ENCODE measurements around the gene USP24.

USP24 gene

DNA sequence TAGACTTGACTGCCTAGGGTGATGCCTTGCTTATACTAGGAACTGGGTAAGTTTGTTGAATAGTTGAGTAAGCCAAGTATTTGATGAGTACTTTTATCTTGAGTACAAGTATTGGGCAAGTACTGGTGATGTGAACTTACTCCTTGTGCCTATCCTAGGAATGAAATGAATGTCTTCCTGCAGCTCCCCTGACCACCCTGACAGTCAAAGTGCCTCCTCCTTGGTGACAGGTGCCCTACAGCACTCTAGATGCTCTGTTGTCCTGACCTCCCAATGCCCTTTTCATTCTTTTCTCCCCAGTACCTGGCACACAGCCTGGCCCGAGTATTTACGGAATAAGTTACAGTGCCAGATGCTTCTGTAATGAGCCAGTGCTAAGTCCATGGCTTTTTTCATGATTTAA, 150.3 kb downstream of the USP24 start:
- no peak for DNase-seq

DNA sequence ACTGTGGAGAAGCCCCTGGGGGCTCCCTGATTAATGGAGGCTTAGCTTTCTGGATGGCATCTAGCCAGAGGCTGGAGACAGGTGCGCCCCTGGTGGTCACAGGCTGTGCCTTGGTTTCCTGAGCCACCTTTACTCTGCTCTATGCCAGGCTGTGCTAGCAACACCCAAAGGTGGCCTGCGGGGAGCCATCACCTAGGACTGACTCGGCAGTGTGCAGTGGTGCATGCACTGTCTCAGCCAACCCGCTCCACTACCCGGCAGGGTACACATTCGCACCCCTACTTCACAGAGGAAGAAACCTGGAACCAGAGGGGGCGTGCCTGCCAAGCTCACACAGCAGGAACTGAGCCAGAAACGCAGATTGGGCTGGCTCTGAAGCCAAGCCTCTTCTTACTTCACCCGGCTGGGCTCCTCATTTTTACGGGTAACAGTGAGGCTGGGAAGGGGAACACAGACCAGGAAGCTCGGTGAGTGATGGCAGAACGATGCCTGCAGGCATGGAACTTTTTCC, 151.0 kb downstream of the USP24 start:
- DNase-seq: no peak

- no peak for DNase-seq
These were observed 151.6 kb downstream of the USP24 start for GRCh38 chr1:55063577-55063942.

DNA sequence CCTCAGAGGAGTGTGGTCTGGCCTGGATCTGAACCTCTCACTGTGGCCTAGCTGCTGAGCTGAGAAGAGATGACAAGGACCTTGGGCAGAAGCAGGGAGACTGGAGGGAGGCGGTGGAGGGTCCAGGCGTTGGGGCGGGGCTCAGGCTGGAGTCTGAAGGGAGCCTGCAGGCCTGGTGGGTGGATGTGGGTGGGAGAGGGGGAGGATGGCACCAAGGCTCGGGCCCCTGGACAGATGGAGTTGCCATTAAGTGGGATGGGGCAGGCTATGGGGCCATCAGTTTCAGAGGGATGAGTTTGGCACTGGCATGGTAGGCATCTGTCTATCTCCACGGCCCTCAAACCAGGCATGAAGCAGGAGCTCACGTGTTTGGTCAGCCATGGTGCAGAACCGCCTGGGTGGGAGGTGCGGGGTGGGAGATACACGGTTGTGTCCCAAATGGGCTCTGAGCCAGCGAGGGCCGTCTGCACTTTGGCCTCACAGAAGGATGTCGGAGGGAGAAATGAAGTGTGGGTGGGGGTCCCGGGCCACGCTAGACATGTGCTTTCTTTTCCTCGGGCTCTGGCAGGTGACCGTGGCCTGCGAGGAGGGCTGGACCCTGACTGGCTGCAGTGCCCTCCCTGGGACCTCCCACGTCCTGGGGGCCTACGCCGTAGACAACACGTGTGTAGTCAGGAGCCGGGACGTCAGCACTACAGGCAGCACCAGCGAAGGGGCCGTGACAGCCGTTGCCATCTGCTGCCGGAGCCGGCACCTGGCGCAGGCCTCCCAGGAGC, 152.2 kb downstream of the USP24 start:
- DNase-seq: no peak

GRCh38 chr1:55061706-55062321, 153.3 kb downstream of the USP24 start:
- no peak for DNase-seq

DNA sequence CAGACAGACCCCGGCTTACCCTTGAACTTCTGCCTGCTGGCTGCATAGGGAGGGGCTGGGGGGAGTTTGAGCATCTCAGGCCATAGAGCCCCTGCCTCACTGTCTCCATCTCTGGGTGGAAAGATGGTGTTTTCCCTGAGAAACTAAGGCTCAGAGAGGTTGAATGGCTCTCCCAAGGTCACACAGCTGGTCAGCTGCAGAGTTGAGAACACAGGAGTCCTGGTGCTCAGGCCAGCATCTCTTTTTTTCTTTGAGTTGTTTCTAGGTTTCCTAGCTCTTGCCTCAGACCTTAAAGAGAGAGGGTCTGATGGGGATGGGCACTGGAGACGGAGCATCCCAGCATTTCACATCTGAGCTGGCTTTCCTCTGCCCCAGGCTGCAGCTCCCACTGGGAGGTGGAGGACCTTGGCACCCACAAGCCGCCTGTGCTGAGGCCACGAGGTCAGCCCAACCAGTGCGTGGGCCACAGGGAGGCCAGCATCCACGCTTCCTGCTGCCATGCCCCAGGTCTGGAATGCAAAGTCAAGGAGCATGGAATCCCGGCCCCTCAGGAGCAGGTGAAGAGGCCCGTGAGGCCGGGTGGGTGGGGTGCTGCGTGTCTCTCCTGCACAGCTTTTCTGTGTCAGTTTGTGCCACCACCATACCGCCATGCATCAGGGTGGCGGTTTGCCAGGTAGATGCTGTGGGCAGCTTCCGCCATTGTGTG, 154.0 kb downstream of the USP24 start:
- no peak for DNase-seq

DNA sequence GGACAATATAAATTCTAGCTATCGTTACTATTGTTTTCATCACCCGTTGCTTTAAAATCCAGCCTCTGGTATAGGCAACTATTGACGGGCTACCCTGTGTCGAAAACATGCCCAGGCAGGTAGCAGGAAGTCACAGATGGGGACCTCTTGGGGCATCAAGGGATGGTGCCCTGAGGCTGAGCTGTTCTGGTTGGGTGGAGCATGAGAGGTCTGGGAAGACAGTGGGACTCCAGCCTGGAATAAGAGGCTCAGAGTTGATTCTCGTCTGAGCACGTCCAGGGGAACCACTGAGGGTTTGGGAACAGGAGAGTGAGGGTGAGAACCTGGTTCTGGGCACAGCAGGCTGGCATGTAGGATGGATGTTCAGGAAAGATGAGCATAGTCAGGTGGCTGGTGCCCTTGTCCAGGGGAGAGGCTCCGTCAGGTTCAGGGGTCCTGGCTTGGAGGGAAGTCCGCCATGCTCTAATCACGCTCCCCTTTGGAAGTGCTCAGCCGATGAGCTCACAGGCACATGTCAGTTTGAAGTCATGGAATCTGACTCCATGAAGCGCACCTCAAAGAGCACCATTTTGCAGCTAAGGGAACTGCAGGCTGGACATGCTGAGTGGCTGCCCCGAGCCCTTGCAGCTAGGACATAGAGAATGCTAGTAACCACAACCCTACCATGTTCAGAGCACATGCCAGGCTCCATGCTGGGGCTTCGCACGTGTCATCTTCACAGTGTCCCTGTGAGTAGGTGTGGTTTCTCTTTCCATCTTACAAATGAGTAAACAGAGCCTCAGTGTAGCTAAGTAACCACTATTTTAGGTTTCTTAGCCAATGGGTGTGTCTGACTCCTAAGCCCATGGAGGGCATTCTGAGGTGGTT, 154.8 kb downstream of the USP24 start:
- no peak for DNase-seq

GRCh38 chr1:55059302-55060132, 155.6 kb downstream of the USP24 start:
- no peak for DNase-seq

DNA sequence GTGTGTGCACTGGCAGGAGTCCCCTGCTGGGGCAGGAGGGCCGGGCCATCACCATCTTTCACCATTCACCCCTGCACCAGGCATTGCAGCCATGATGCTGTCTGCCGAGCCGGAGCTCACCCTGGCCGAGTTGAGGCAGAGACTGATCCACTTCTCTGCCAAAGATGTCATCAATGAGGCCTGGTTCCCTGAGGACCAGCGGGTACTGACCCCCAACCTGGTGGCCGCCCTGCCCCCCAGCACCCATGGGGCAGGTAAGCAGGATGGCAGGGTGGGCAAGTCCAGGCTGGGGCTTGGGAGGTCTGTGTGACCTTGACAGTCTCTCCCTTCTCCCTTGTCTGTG, 157.2 kb downstream of the USP24 start:
- no peak for DNase-seq

DNA sequence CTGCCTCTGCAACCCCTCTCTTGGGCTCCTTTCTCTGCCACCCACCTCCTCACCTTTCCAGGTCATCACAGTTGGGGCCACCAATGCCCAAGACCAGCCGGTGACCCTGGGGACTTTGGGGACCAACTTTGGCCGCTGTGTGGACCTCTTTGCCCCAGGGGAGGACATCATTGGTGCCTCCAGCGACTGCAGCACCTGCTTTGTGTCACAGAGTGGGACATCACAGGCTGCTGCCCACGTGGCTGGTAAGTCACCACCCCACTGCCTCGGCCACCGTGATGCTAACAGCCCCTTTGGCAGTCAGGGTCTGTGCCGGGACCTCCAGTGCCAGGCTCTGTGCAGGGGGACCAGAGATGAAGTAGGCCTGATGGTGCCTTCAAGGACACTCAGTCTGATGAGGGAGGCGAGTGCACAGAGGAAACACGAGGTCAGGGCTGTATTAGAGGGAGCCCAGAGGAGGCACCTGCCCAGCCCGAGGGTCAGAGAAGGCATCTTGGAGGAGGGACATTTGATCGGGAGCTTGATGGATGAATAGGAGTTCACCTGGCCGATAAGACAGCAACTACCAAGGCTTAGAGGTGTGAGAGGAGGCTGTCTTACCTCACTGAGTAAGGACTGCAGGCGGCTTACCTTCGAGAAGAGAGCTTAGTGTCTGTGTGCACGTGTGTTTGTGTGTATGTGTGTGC, 157.8 kb downstream of the USP24 start:
- no peak for DNase-seq

GRCh38 chr1:55056632-55056992, 158.6 kb downstream of the USP24 start:
- DNase-seq: no peak

DNA sequence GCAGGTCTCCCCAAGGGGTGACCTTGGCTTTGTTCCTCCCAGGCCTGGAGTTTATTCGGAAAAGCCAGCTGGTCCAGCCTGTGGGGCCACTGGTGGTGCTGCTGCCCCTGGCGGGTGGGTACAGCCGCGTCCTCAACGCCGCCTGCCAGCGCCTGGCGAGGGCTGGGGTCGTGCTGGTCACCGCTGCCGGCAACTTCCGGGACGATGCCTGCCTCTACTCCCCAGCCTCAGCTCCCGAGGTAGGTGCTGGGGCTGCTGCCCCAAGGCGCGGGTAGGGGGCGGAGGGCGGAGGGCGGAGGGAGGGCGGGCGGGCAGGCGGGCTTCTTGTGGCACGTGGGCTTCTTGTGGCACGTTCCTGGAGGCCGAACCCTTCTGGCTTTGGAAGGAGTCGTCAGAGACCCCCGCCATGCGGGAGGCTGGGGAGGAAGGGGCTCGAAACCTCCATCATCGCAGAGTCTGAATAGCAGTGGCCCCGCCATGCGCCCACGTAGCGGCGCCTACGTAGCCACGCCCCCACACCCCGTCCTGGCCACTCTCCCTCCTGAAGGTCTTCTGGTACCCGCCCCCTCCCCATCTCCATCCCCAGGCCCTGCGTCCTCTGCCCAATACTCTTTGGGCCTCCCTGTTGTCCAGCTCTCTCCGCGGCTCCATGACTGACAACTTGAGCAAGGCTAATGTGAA, 159.1 kb downstream of the USP24 start:
- DNase-seq: no peak

- no peak for DNase-seq
These were observed 159.9 kb downstream of the USP24 start for GRCh38 chr1:55055084-55055882.

DNA sequence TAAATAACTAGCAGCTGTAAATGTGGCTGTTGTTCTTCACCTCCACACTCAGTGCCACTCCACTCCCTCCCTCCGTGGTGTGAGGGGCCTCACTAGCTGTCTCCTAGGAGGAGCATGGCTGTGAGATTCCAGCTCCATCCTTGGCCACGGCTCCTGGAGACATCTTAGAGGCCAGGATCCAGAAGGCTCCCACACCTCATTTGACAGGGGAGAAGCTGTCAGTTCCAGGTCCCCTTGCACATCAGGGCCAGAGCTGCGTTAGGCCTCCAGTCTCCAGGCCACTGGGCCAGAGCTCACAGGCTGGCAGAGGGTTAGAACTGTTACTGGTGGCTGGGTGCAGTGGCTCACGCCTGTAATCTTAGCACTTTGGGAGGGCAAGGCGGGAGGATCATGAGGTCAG, 160.8 kb downstream of the USP24 start:
- DNase-seq: no peak

DNA sequence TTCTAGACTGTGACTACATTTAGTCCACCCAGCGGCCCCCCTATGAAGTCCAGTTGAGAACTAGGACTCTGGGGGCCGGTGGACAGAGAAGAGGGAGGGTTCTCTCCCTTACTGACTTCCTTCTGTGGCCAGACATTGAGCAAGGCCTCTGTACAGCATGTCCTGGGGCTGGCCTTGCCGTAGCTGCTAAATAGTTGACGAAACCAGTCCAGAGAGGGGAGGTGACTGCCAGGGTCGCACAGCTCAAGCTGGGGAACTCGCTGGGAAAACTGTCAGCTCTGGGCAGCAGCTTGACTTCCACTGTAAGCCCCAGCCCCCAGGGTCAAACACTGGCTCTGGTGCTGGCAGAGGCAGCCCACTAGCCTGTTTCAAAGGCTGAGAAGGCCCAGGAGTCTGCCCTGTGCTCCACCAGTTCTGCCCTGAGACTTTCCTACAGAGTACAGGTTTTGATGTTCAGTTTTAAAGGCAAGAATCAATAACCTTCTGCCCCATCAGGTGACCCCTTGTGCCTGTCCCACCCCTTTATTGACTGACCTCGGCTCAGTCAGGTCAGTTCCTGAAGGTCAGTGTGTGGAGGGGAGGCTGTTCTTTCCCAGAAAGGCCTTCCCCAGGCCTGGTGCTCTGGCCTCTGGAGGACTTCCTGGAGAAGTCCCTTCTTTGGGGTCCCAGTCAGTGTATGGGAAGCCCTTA, 161.8 kb downstream of the USP24 start:
- DNase-seq: no peak

GRCh38 chr1:55052221-55053142, 162.7 kb downstream of the USP24 start:
- DNase-seq: no peak

- DNase-seq: no peak
These were observed 163.5 kb downstream of the USP24 start for GRCh38 chr1:55051621-55052020.

- no peak for DNase-seq
These were observed 164.0 kb downstream of the USP24 start for GRCh38 chr1:55051169-55051568.

All from hematopoietic multipotent progenitor cell treated with erythropoietin and hydrocortisone succinate and interleukin-3 and kit ligand, for 4 days (in vitro differentiated cells).